ENCODE measurements around the gene PLPPR3. TPM values are rescaled to one million over a fixed set of nuclear protein-coding genes. Genes with fewer than 3 reads are reported as not detected.

The PLPPR3 gene
- total and polyA plus RNA-seq, 9 of the 15 experiments (the other 6 are each of a cell fraction or from before 2014, with no cell fraction given), result 0.01 to 48.2 (median 8.6) TPM

GRCh38 chr19:810077-810855 is 11.5 kb downstream of the PLPPR3 start:
- Histone ChIP-seq H2AFZ (ENCODE audit: low read depth, low read length) (no peak overlapping the region), H3K27ac (ENCODE audit: extremely low read depth, low read depth, low read length) (no peak overlapping the region), H3K27me3 (ENCODE audit: control insufficient read depth in 2 of 2, insufficient read depth in 2 of 2, low read length in 2 of 2) (no peaks in the 10 kb centered on the region), H3K36me3 (ENCODE audit: control insufficient read depth, insufficient read depth, low read length) (peaks cover 94% of the 10 kb centered on the region), H3K4me2 (ENCODE audit: insufficient read depth, low read length) (no peak overlapping the region), H3K4me3 (no peak overlapping the region), H3K9me1 (ENCODE audit: control insufficient read depth, insufficient read depth, low read length) (no peaks in the 10 kb centered on the region), H3K79me2 (ENCODE audit: control insufficient read depth, insufficient read depth, low read length) (peaks cover 38% of the 10 kb centered on the region), H3K4me1 (replicated peaks in 1 of 2; ENCODE audit: control insufficient read depth in 2 of 2, insufficient read depth in 2 of 2, low read length in 2 of 2) (peaks cover 0 to 46% of the 10 kb centered on the region in 2 experiments; a peak in 2 of 5 replicates), H3K9ac (ENCODE audit: insufficient read depth in 1 of 2, low read depth in 2 of 2, low read length in 2 of 2) (no peak overlapping the region), H3K9me3 (replicated peaks; ENCODE audit: control insufficient read depth, insufficient read depth, low read depth, low read length) (peaks cover 3% of the 10 kb centered on the region), H4K20me1 (replicated peaks; ENCODE audit: control insufficient read depth, insufficient read depth, low read length) (no peaks in the 10 kb centered on the region)
- DNase-seq (ENCODE audit: extremely low read depth in 1 of 4, low spot score in 3 of 4) (peak in 2 of 4 experiments; percentile 44 to 48), ATAC-seq (no peak), FAIRE-seq (no peak)
- in situ Hi-C loops (cut with MboI) (no loop called here), intact Hi-C loops (cut with micrococcal nuclease) (no loop called here)
- POLR2A ChIA-PET, result interaction anchor here (0.6 to 3.0 kb wide), 5 partner anchors 9 to 17 kb away, joined by 3 to 20 read pairs (median 4); partner anchors contain the start of gene PTBP1
- WGBS (ENCODE audit: insufficient coverage, low coverage, missing lambda C conversion rate), result 91% methylated on average over 29 of the region's 30 CpGs
- BruUV-seq (replicated peaks), result no TSS peak
- CTCF ChIA-PET (ENCODE audit: low intra/inter-chr PET ratio), result no interaction called here
- no peak for TF ChIP-seq SMAD4 (CRISPR knock-in tag; conservative IDR thresholded peaks at IDR 0.05)
- peak; percentile 56 for TF ChIP-seq RBFOX2 (IDR thresholded peaks at IDR 0.05; ENCODE audit: low read depth, low read length)
- TF ChIP-seq CHD2 (IDR thresholded peaks at IDR 0.05; ENCODE audit: low read depth, low read length), result no peak
- TF ChIP-seq IRF9 (tag; IDR thresholded peaks at IDR 0.05), result no peak
- no peak for TF ChIP-seq ZNF445 (CRISPR knock-in tag; IDR thresholded peaks at IDR 0.05; ENCODE audit: low read depth)
- TF ChIP-seq MGA (IDR thresholded peaks at IDR 0.05), result no peak
- TF ChIP-seq SP2 (IDR thresholded peaks at IDR 0.05; ENCODE audit: extremely low read depth, low read depth, low read length, poor library complexity, severe bottlenecking), result no peak

Data from K562 (cell line).